ENCODE data around the gene ZNF441.

- no peak for TF ChIP-seq CTCF (IDR thresholded peaks at IDR 0.05; ENCODE audit: borderline replicate concordance, extremely low read depth, low read length, poor library complexity, severe bottlenecking)
- TF ChIP-seq EZH2 (IDR thresholded peaks at IDR 0.05; ENCODE audit: borderline replicate concordance, low read depth, low read length, severe bottlenecking): no peak
Observed at GRCh38 chr19:11821474-11822109, 54.8 kb downstream of the ZNF441 start.

All from DND-41 (cell line).